SK-N-SH treated with all-trans-retinoic acid at 6 μM for 48 hours (cell line): ENCODE measurements around the gene OTC.

Experiments used
- CREB5 ChIP-seq: fragments of 250-450 bp; sonication (Bioruptor Pico); IDR thresholded peaks from 2 replicates; pipeline ENCODE4 v1.5.1; 2020; ENCODE audit warnings: low read depth, mild to moderate bottlenecking, moderate library complexity
- CSDC2 ChIP-seq: fragments of 250-450 bp; sonication (Bioruptor Pico); IDR thresholded peaks from 2 replicates; pipeline ENCODE4 v1.5.0; 2020; ENCODE audit warnings: mild to moderate bottlenecking, moderate library complexity
- ESRRG ChIP-seq: fragments of 250-450 bp; sonication (Bioruptor Pico); IDR thresholded peaks from 2 replicates; pipeline ENCODE4 v1.6.1; 2021; ENCODE audit warnings: mild to moderate bottlenecking
- ISL1 ChIP-seq: fragments of 250-450 bp; sonication (Bioruptor Pico); IDR thresholded peaks from 2 replicates; pipeline ENCODE4 v2.1.2; 2022; ENCODE audit warnings: mild to moderate bottlenecking, moderate library complexity
- OSR1 ChIP-seq: fragments of 250-450 bp; sonication (Bioruptor Pico); IDR thresholded peaks from 2 replicates; pipeline ENCODE4 v1.8.0; 2022; ENCODE audit warnings: moderate library complexity, mild to moderate bottlenecking, inconsistent platforms
- PATZ1 ChIP-seq: fragments of 250-450 bp; sonication (Bioruptor Pico); IDR thresholded peaks from 2 replicates; pipeline ENCODE4 v1.8.0; 2020; ENCODE audit warnings: mild to moderate bottlenecking, moderate library complexity, borderline replicate concordance
- SNAI2 ChIP-seq: fragments of 250-450 bp; sonication (Bioruptor Pico); IDR thresholded peaks from 2 replicates; pipeline ENCODE4 v1.5.0; 2020; ENCODE audit warnings: mild to moderate bottlenecking, moderate library complexity
- TCF4 ChIP-seq: fragments of 250-450 bp; sonication (Bioruptor Pico); IDR thresholded peaks from 2 replicates; pipeline ENCODE4 v1.8.0; 2021; ENCODE audit warnings: mild to moderate bottlenecking, moderate library complexity, borderline replicate concordance
- TSHZ2 ChIP-seq: fragments of 250-450 bp; sonication (Bioruptor Pico); IDR thresholded peaks from 2 replicates; pipeline ENCODE4 v1.5.0; 2020; ENCODE audit warnings: mild to moderate bottlenecking, moderate library complexity
- ZNF70 ChIP-seq: fragments of 450-650 bp; formaldehyde crosslinking; IDR thresholded peaks from 2 replicates; pipeline ENCODE4 v1.5.0; 2020; ENCODE audit warnings: mild to moderate bottlenecking, moderate library complexity

GRCh38 chrX:38320819-38321218 lies 31.6 kb upstream of the OTC start:
- no peak for TF ChIP-seq CSDC2 (CRISPR knock-in tag)
- no peak for TF ChIP-seq PATZ1 (CRISPR knock-in tag)
- TF ChIP-seq ISL1, result no peak
- no peak for TF ChIP-seq OSR1 (CRISPR knock-in tag)
- TF ChIP-seq CREB5 (CRISPR knock-in tag), result no peak
- TF ChIP-seq ZNF70 (CRISPR knock-in tag), result no peak
- TF ChIP-seq SNAI2 (CRISPR knock-in tag), result no peak
- no peak for TF ChIP-seq TCF4
- TF ChIP-seq TSHZ2 (CRISPR knock-in tag), result no peak
- TF ChIP-seq ESRRG, result no peak
